Stimulated activated CD8-positive, alpha-beta memory T cell treated with anti-CD3 and anti-CD28 coated beads, Interleukin-2, amount 100 ng/mL, for 48 hours (primary cell): ENCODE data around the gene PRH2.

ENCODE experiments used
- DNase-seq, 2 donors: peaks; one replicate each; pipeline ENCODE4 v3.0.0-alpha.2; 2020; ENCODE audit warnings: low read depth in 2 of 2

The PRH2 gene

DNA sequence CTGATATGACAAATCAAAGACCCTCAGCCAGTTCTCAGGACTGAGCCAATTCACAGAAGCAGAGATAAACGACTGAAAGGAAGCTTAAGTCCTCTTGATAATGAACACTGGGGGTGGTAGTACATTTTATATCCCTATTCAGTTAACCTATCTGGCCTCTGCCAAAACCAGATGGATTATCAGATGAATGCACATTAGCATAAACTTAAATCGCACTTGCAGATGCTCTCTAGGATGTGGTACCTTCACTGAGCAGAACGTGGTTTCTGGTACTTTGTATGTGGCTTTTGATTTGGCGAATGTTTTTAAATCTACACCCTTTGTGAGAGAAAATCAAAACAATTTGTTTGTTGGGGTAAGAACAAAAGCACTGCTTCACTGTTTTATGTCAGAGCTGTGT, 31.2 kb downstream of the PRH2 start:
- DNase-seq = no peak

- no peak for DNase-seq
Observed at GRCh38 chr12:10965476-10965875, 36.4 kb downstream of the PRH2 start.

- DNase-seq = no peak
Observed at GRCh38 chr12:10966314-10966713, 37.3 kb downstream of the PRH2 start.

DNA sequence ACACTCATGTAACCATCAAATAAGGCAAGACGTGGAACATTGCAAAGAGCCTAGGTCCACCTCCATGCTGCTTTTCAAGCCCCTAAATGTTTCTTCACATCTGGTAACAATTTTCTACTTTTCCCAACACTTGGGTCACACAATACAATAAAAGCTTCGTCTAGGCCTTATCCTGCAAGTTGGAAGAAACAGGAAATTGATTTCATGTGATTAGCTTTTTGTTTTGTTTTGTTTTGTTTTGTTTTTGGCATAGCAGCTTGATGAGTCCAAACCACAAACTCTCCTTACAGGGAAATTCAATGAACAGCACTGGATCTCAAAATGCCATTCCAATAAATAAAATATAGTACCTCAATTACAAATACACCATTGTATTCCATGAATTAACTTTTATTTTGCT, 38.4 kb downstream of the PRH2 start:
- DNase-seq = no peak

GRCh38 chr12:10968765-10969456, 39.9 kb downstream of the PRH2 start:
- DNase-seq = no peak

DNA sequence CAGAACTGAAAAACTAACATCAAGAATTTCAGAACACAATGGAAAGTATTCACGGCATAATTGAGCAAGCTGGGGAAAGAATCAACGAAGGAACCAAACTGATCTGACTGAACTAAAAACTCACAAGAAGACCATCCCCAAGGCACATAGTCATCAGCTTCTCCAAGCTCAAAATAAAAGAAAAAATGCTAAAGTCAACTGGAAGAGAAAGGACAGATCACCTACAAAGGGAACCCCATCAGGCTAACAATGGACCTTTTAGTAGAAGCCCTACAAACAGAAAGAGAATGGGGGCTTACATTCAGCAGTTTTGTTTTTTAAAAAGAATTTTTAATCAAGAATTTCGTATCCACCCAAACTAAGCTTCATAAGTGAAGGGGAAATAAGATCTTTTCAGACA, 45.9 kb downstream of the PRH2 start:
- DNase-seq = no peak

GRCh38 chr12:10982244-10982643, 53.2 kb downstream of the PRH2 start:
- DNase-seq = no peak
